ENCODE measurements around the gene CLCNKB. TPM values are rescaled to one million over a fixed set of nuclear protein-coding genes. Genes with fewer than 3 reads are reported as not detected.
A peak's percentile ranks its signal among the peaks of the same experiment; 100 is the strongest.

The CLCNKB gene
- total RNA-seq, 1 donor from 2014 or later: 2.5 TPM

- DNase-seq: no peak
- intact Hi-C loops (cut with DNase I): loop anchor here (2.0 to 5.0 kb wide), 3 partner anchors 74 to 277 kb away; no protein-coding TSS in a partner anchor
- ATAC-seq (ENCODE audit: poor library complexity): no peak
These were observed 37.0 kb downstream of the CLCNKB start for GRCh38 chr1:16080422-16081150.

GRCh38 chr1:16081636-16082035 is 38.1 kb downstream of the CLCNKB start:
- DNase-seq: no peak
- no peak for ATAC-seq (ENCODE audit: poor library complexity)
- intact Hi-C loops (cut with DNase I): loop anchor here (2.0 to 5.0 kb wide), 3 partner anchors 73 to 276 kb away; no protein-coding TSS in a partner anchor

DNA sequence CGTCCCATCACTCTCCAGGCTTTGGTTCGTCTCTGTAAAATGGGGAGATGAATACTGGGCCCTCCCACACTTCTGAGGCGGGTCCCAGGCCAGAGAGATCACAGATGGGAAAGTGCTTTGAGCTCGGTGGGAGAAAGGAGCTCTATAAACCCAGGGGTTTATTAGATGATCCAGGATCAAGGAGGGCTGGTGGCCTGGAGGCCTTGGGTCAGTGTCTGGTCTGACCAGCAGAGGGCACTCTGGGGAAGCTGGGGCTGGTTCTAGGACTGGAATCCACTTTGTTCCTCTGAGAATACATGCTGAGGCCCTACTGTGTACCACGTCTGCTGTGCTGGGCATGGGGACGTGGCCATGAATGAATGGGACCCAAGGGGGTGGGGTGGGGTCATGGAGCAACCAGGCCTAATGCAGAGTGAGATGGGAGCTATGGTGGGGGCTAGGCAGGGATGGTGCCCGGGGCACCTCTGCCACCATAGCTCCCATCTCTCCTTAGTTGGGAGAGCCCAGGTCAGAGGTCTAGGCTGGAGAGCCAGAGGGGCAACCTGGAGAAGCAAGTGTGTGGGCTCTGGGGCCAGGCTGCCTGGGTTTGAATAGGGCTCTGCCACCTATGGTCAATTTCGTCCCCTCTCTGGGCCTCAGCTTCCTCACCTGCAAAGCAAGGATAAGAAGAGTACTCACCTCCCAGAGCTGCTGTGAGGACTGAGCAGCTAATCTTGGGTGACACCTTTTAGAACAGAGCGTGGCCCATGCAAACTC is 38.9 kb downstream of the CLCNKB start:
- ATAC-seq (ENCODE audit: poor library complexity) (peak; percentile 56), DNase-seq (peak; percentile 80)
- intact Hi-C loops (cut with DNase I): loop anchor here (5.0 kb wide), 2 partner anchors 160 to 275 kb away; no protein-coding TSS in a partner anchor

GRCh38 chr1:16083486-16083885 is 39.9 kb downstream of the CLCNKB start:
- DNase-seq (no peak), ATAC-seq (ENCODE audit: poor library complexity) (no peak)
- intact Hi-C loops (cut with DNase I): loop anchor here (5.0 kb wide), 2 partner anchors 159 to 274 kb away; no protein-coding TSS in a partner anchor

DNA sequence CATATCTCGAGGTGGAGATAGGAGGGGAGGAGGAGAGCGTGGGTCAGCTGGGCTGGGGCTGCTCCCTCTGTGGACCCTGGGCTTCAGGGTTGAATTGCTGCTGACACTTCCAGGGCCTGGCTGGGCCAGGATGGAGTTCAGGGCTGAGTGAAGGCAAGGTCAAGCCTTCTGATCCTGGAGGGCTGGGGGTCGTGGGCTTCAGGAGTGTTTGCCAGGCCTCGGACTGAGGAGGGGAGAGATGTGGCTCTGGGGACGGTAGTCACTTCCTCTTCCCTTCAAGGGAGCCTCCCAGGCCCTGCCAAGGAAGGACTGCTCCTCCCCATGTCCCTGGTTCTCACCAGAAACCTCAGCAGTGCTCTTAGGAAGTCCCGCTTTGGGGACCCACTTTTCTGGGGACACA is 41.9 kb downstream of the CLCNKB start:
- ATAC-seq (ENCODE audit: poor library complexity) (no peak), DNase-seq (no peak)
- intact Hi-C loops (cut with DNase I): no loop called here

DNA sequence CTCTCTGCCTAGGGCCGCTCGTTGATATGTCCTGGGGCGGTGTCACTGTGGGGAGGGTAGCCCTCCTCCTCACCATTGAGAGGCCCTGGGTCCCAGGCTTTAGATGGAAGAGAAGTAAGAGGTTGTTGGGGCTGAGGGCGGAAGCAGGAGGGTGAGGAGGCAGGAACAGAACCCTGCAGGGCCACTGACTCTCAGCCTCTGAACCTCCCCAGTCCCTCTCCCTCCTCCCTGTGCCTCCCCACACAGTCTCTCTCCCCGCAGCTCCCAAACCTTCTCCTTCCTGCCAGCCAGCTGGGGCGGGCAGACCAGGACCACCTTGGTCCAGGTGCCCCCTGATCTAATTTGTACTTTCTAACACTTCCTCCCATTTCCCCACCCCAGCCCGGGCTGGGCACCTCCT is 44.2 kb downstream of the CLCNKB start:
- ATAC-seq (ENCODE audit: poor library complexity) (no peak), DNase-seq (no peak)
- intact Hi-C loops (cut with DNase I): no loop called here

GRCh38 chr1:16088351-16088911 is 44.8 kb downstream of the CLCNKB start:
- intact Hi-C loops (cut with DNase I): no loop called here
- DNase-seq (no peak), ATAC-seq (ENCODE audit: poor library complexity) (peak; percentile 13)

- ATAC-seq (ENCODE audit: poor library complexity): no peak
- no peak for DNase-seq
- intact Hi-C loops (cut with DNase I): no loop called here
These were observed 45.4 kb downstream of the CLCNKB start for GRCh38 chr1:16088996-16089395.

DNA sequence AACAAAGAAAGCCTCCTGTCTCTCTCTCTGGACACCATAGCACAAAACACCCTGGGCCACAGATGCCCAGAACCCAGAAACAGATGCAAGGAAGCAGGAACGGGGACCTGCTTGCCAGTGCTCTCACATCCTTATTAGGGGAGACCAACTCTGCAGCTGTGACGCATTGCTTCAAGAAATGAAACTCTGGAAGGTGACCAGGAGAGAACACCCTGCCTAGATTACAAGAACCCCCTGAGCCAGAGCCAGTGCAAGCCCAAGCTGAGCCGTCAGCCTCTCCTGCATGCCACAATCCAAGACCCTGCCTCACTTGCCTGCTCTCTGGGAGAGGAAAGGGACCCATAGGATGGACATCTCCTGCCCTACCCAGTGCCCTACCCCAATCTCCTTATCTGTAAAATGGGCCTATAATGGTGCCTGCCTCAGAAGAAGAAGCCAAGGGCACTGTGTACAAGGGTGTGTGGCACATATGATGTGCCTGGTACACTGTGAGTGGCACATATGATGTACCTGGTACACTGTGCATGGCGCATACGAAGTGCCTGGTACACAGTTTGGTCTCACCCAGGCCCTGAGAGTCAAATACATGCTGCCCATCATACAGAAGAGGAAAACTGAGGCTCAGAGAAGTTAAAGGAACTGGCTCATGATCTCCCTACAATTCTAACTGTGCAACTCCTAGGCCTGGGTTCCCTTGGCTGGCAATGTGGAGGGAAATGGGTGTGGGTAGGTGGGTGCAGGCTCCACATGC is 46.7 kb downstream of the CLCNKB start:
- DNase-seq: no peak
- ATAC-seq (ENCODE audit: poor library complexity): no peak
- intact Hi-C loops (cut with DNase I): no loop called here

GRCh38 chr1:16091296-16091695 is 47.7 kb downstream of the CLCNKB start:
- no peak for DNase-seq
- no peak for ATAC-seq (ENCODE audit: poor library complexity)
- intact Hi-C loops (cut with DNase I): no loop called here

- intact Hi-C loops (cut with DNase I): no loop called here
- DNase-seq: no peak
- no peak for ATAC-seq (ENCODE audit: poor library complexity)
These were observed 48.7 kb downstream of the CLCNKB start for GRCh38 chr1:16092097-16092922.

DNA sequence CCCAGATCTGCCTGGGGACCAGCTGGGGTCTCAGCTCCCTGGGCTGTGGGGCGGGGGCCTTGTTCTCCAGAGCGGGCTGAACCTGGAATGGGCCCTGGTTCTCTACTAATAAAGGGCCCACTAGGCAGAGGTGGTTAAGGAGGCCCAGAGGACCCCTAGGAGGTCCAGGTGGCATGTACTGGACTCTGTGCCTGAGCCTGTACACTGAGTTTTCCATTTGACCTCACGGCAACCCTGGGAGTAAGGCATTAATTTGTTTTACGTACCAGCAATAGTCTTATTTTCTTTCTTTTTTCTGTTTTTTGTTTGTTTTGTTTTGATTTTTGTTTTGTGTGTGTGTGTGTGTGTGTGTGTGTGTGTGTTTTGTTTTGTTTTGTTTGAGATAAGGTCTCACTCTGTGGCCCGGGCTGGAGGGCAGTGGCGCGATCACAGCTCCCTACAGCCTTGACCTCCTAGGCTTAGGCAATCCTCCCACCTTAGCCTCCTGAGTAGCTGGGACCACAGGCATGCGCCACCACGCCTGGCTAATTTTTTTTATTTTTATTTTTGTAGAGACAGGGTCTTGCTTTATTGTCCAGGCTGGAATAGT is 49.4 kb downstream of the CLCNKB start:
- intact Hi-C loops (cut with DNase I): no loop called here
- ATAC-seq (ENCODE audit: poor library complexity) (no peak), DNase-seq (no peak)

GRCh38 chr1:16093611-16094010 is 50.0 kb downstream of the CLCNKB start:
- no peak for ATAC-seq (ENCODE audit: poor library complexity)
- intact Hi-C loops (cut with DNase I): no loop called here
- no peak for DNase-seq

DNA sequence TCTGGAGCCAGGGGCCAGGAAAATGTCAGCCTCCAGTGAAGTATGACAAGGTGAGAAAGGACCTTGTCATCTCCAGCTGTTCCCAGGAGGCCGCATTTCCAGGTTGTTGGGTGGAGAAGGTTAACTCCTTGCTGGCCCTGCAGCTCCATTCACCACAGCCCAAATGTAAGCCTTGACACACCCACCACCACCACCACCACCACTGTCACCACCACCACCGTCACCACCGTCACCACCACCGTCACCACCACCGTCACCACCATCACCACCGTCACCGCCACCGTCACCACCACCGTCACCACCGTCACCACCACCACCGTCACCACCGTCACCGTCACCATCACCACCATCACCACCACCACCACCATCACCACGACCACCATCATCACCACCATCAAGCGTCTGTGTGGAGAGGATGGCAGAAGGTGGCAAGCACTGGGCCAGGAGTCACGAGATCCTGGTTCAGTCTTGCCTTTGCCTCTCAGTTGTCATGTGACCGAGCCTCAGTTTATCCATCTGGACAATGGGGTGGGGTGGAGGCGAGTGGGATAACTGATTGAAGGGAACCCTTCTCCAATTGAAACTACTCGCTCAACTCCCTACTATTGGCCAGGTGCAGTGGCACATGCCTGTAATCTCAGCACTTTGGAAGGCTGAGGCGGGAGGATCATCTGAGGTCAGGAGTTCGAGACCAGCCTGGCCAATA is 51.0 kb downstream of the CLCNKB start:
- intact Hi-C loops (cut with DNase I): no loop called here
- ATAC-seq (ENCODE audit: poor library complexity) (no peak), DNase-seq (no peak)

DNA sequence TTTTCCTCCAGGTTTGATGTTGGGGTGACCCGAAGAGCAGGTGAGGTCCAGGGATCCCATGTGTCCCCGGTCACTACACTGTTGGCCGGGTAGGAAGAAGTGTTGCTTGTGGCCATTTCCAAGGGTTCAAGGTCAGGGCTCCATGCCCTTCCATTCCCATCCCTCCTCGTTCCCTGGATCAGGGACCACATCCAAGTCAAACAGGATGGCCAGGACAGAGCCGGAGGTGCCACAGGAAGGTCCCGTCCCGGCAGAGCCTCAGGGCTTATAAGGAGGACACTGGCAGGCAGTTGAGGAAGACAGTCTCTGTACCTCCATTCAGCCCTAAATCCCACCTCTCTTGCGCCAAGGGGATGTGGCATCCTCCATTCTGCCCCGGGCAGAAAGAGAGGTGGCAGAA is 51.9 kb downstream of the CLCNKB start:
- intact Hi-C loops (cut with DNase I): no loop called here
- ATAC-seq (ENCODE audit: poor library complexity): no peak
- no peak for DNase-seq

GRCh38 chr1:16099412-16099811 is 55.8 kb downstream of the CLCNKB start:
- DNase-seq (no peak), ATAC-seq (ENCODE audit: poor library complexity) (no peak)
- intact Hi-C loops (cut with DNase I): no loop called here

GRCh38 chr1:16101623-16102022 is 58.0 kb downstream of the CLCNKB start:
- intact Hi-C loops (cut with DNase I): no loop called here
- DNase-seq (no peak), ATAC-seq (ENCODE audit: poor library complexity) (no peak)

All from Right ventricle myocardium superior (tissue), 1 donor.